H4 (cell line): ENCODE data around the gene PPARG. TPM values are rescaled to one million over a fixed set of nuclear protein-coding genes. Genes with fewer than 3 reads are reported as not detected.
"Not testable (repeated sequence)": the region's sequence is repeated elsewhere in the genome, so short reads cannot be mapped to it uniquely, and the experiment has no call there.

Experiments used
- DNase-seq: peaks from one replicate; pipeline ENCODE4 v3.0.0-alpha.2; 2015; ENCODE audit warnings: low spot score
- total RNA-seq: library from RNA; depleted of rRNA; stranded (reverse); fragments of >200 nt; shearing (Covaris generic); gene quantifications from 2 replicates; pipeline ENCODE4 v1.2.3, GENCODE V29; 2014

The PPARG gene
- total RNA-seq, 1 experiment from 2014 or later: 36.8 TPM

- no peak for DNase-seq
Measured at GRCh38 chr3:12458901-12459300, 170.0 kb downstream of the PPARG start.

- no peak for DNase-seq
Measured at GRCh38 chr3:12460127-12460526, 171.3 kb downstream of the PPARG start.

GRCh38 chr3:12461097-12461649, 172.3 kb downstream of the PPARG start:
- no peak for DNase-seq

GRCh38 chr3:12462159-12462947, 173.5 kb downstream of the PPARG start:
- no peak for DNase-seq

GRCh38 chr3:12463686-12464085, 174.8 kb downstream of the PPARG start:
- DNase-seq: no peak

- no peak for DNase-seq
Measured at GRCh38 chr3:12464181-12464580, 175.3 kb downstream of the PPARG start.

GRCh38 chr3:12465151-12465835, 176.4 kb downstream of the PPARG start:
- DNase-seq: no peak

- DNase-seq: no peak
Measured at GRCh38 chr3:12465836-12466225, 177.0 kb downstream of the PPARG start.

GRCh38 chr3:12467746-12468145, 178.9 kb downstream of the PPARG start:
- no peak for DNase-seq

- no peak for DNase-seq
Measured at GRCh38 chr3:12468276-12468675, 179.4 kb downstream of the PPARG start.

GRCh38 chr3:12468757-12469156, 179.9 kb downstream of the PPARG start:
- no peak for DNase-seq

- DNase-seq: not testable (repeated sequence)
Measured at GRCh38 chr3:12469222-12469621, 180.4 kb downstream of the PPARG start.

- no peak for DNase-seq
Measured at GRCh38 chr3:12470111-12470510, 181.2 kb downstream of the PPARG start.

- DNase-seq: no peak
Measured at GRCh38 chr3:12470680-12471079, 181.8 kb downstream of the PPARG start.

GRCh38 chr3:12471241-12471640, 182.4 kb downstream of the PPARG start:
- peak; percentile 84 for DNase-seq

GRCh38 chr3:12472000-12472610, 183.2 kb downstream of the PPARG start:
- no peak for DNase-seq

- no peak for DNase-seq
Measured at GRCh38 chr3:12472796-12473195, 183.9 kb downstream of the PPARG start.

GRCh38 chr3:12473511-12473910, 184.6 kb downstream of the PPARG start:
- no peak for DNase-seq

GRCh38 chr3:12476238-12476897, 187.5 kb downstream of the PPARG start:
- DNase-seq: no peak

- no peak for DNase-seq
Measured at GRCh38 chr3:12477256-12477655, 188.4 kb downstream of the PPARG start.

- peak; percentile 25 for DNase-seq
Measured at GRCh38 chr3:12478326-12478725, 189.5 kb downstream of the PPARG start.

- not testable (repeated sequence) for DNase-seq
Measured at GRCh38 chr3:12479198-12479597, 190.3 kb downstream of the PPARG start.
